Stimulated activated CD4-positive, alpha-beta T cell treated with anti-CD3 and anti-CD28 coated beads, TNF-alpha, amount 100 ng/mL, for 1 hour (primary cell): Measurements from ENCODE around the gene CPZ.

ENCODE experiments used
- DNase-seq, 3 donors: peaks; one replicate each; pipeline ENCODE4 v3.0.0-alpha.2; 2020; ENCODE audit warnings: low read depth in 3 of 3, low spot score in 1 of 3

The CPZ gene

GRCh38 chr4:8592366-8593263 lies at the start of gene CPZ:
Gene CPZ, plus strand, starts transcription at chr4:8592765. Its CDS starts 69 bp downstream, at chr4:8592834.
- DNase-seq, result no peak

GRCh38 chr4:8542776-8543525 lies 49.6 kb upstream of the CPZ start:
- no peak for DNase-seq

GRCh38 chr4:8543623-8544022 lies 48.9 kb upstream of the CPZ start:
- no peak for DNase-seq

GRCh38 chr4:8544282-8544681 lies 48.3 kb upstream of the CPZ start:
- DNase-seq, result no peak

DNA sequence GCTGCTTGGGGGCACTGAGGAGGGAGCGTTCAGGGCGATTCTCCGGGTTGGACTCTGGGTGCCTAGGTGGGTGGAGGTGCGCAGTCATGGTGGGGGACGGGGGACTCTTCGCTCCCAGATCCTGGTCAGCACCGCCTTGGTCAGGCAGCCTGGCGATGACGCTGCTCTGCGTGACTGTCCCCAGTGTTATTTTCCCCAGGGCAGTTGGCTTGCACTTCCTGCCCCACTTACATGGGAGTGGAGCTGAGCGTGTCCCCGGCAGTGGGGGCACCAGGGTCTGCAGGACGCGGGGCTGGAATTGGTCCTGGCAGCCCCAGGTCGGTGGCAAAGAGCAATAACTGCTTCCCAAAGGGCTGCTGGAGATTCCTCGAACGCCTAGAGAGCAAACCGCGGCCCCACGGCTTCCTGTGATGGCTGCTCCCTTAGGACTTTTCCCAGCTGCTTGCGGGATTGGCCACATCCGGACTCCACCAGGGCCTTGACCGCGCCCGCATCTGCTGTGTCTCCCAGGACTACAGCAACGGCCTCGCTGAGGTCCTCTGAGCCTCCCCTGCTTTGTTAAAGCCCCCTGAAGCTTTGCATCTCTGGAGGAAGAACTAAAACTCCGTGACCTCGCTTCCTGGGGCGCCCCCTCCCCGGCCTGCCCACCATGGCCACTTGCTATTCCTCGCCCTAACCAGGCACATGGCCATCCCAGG lies 47.7 kb upstream of the CPZ start:
- no peak for DNase-seq

DNA sequence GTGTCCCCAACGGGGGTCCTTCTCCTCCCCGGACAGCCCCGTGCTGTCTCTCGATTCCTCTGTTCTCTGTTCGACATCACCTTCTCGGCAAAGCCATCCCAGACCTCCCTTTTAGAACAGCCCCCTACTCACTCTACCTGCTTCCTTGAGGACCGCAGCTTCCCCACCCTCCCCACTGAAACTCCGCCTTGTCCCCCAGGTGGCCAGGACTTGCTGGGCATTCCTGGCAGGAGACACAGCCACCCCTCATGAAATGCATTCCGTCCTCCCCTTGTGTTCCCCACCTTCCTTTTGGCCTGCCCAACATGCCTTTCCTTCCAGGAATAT lies 47.2 kb upstream of the CPZ start:
- no peak for DNase-seq

DNA sequence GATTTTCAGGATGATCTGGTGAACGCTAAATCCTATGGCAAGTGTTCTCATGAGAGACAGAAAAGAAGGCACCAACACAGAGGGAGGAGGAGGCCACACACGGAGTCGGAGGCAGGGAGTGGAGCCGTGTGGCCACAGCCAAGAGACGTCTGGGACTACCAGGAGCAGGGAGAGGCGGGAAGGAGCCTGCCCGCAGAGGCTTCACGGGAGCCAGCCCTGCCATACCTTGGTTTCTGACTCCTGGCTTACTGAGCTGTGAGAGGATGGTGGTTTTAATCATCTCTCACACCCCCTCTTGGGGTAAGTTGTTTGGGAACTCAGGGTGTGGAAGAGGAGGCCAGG lies 45.8 kb upstream of the CPZ start:
- DNase-seq, result no peak

- DNase-seq, result no peak
These were observed 45.3 kb upstream of the CPZ start for GRCh38 chr4:8547108-8547911.

DNA sequence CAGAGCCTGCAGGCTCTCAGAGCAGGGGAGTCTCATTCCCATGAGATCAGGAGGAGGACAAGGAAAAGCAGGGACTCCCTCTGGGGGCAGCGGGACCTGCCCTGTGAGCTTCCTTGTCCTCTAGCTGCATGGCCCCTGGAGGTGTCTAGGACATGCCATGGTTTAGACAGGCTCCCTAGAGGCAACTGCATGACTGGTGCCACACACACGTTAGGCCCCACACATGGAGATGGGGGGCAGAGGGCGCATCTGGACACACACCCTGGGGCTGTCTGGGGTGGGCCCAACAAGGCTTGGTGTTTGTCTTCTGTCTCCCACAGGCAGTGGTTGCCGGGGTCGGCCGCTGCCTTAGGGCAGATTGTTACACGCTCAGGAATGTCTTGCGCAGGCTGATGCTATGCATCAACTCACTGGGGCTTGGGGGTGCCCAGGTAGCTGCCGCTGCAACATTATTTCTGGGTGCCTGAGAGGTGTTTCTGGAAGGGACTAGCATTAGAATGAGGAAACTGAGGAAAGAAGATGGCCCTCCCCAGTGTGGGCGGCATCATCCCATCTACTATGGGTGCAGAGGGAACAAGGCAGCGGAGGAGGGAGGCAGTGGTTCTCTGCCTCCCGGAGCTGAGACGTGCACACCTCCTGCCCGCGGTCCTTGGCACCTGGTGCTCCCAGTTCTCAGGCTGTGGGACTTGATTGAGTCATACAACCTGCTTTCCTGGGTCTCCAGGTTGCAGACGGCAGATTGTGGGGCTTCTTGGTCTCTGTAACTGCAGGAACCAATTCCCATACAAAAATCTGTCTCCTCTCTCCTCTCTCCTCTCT lies 44.4 kb upstream of the CPZ start:
- DNase-seq, result no peak

DNA sequence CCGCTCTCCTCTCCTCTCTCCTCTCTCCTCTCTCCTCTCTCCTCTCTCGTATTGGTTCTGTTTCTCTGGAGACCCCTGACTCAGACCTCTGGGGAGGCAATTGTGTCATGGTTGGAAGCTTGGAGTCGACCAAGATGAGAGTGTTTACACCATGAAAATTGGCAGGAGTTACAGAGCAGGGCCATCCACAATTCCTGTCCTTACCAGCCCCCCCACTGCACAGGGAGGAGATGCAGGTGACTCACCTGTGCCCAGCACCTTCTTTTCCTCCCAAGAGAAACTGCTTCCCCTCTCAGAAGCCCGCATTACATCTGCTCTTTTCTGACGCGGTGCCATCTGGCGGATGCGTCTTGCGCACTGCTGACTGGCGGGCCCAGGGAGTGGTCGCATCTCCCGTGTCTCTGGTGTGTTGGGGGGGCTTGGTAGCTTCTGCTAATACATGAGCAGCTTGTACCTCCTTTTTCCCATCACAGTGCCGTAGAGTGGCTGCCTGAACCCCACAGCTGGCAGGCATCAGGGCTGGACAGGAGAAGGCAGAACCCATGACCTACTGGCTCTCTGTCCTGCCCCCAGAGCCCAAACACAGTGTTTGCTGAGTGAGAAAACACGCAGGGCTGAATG lies 43.7 kb upstream of the CPZ start:
- no peak for DNase-seq

DNA sequence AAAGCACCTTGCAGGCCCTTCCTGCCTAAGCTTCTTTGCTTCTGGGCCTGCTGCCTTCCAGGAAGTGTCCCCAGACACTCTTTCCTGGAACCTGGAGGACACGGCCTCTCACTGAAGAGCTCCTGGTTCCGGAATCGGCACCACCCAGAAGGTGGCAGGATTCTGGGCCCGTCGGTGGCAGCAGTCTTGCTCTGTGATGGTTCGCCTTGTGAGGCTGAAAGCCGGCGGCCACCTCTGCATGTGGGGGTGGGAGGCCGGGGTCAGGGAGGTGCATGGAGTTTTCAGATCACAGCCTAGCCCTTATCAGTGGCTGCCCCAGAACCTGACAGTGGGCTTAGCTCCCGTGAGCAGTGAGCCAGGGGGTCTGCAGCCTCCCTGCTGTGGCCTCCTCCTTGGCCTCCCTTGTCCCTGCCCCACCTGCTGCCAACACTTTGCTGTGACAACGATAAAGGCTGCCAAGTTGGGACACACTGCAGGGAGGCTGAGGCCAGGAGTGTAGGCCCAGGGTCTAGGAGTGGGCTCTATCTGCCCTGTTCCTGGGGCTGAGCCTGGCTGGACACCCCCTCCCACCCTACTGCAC lies 43.1 kb upstream of the CPZ start:
- DNase-seq, result no peak

DNA sequence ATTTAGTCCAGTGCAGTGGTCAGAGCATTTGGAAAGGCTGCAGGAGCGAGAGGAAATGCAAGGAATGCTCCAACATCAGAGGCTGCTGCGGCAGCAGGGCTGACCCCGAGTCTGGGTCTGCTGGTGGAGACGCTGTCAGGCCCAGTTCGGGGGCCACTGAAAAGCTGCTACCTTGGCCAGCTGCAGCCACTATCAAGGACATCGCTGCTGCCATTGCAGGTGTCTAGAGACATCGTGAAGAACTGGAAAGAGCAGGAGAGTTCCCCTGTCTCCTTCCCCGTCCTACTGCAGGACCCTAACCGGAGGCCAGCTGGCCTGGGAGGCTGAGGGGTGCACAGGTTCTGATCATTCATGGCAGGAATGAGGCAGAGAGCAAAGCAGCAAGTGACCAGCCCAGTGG lies 41.9 kb upstream of the CPZ start:
- no peak for DNase-seq

- no peak for DNase-seq
These were observed 40.5 kb upstream of the CPZ start for GRCh38 chr4:8552024-8552423.

- DNase-seq, result no peak
These were observed 39.9 kb upstream of the CPZ start for GRCh38 chr4:8552581-8553205.

GRCh38 chr4:8553216-8553615 lies 39.3 kb upstream of the CPZ start:
- no peak for DNase-seq

DNA sequence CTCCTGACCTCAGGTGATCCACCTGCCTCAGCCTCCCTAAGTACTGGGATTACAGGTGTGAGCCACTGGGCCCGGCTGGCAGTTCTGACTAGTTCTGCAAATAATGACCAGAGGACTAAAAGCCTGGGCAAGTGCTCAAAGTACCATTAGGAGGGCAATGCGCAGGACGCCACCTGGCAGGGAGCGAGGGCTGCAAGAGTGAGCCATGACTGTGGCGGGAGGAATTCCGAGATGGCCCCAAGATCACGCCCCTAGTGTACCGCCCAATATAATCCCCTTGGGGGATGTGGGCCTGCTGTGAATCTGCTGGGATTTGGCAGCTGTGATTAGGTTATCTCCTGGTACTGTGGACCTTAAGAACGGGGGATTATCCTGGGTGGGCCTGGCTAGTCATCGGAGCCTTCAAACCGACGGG lies 38.6 kb upstream of the CPZ start:
- DNase-seq, result no peak

GRCh38 chr4:8554555-8555100 lies 37.9 kb upstream of the CPZ start:
- DNase-seq, result no peak

DNA sequence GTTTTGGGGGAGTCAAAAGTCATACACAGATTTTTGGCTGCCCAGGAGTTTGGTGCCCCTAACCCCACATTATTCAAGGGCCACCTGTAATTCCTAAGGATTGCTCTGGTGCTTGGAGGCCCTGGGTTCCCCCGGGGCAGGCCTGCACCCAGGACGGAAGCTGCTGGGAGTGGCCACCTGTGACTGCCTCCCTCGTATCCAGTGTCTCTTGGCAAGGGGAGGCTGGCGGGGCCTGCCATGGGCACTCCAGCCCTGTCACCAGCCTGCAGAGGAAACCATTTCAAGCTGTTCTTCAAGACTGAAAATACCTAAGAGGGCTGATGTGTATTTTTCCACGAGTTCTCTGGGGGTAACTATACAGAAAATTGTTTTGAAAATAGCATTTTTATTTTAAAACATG lies 36.8 kb upstream of the CPZ start:
- no peak for DNase-seq
